ENCODE data around the gene ARHGAP15. TPM values are rescaled to one million over a fixed set of nuclear protein-coding genes. Genes with fewer than 3 reads are reported as not detected.

Gene ARHGAP15
- total and polyA plus RNA-seq, 4 donors = 3.8 to 17.9 (median 13.2) TPM

GRCh38 chr2:143440411-143441012 lies 311.3 kb downstream of the ARHGAP15 start (continued):
- TF ChIP-seq REST (IDR thresholded peaks at IDR 0.05) = no peak
- TF ChIP-seq SP1 (IDR thresholded peaks at IDR 0.05) = no peak
- TF ChIP-seq ZBTB33 (IDR thresholded peaks at IDR 0.05) = no peak
- TF ChIP-seq, protein P1, sequence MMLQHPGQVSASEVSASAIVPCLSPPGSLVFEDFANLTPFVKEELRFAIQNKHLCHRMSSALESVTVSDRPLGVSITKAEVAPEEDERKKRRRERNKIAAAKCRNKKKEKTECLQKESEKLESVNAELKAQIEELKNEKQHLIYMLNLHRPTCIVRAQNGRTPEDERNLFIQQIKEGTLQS (IDR thresholded peaks at IDR 0.05) = no peak
- TF ChIP-seq HNF4G (IDR thresholded peaks at IDR 0.05) = no peak
- TF ChIP-seq EGR1 (IDR thresholded peaks at IDR 0.05; ENCODE audit: low read depth in 2 of 2) = no peak

DNA sequence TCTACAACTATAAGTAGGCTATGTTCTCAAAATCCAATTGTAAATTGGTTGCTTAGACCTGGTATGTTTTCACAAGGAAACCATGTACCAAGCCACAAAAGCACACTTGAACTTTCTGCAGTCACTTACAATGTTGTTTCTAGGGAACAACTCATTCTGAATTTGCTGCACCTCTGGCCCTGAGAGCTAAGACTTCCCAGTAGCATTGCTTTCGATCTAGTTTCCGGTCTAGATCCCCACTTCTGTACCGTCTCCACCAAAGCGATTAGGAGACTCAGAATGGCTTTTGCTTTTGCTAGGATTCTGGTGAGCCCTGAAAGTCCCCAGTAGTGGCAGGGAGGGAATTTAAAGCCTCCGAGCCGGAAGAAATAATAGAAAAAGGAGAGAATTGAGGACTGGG lies 313.0 kb downstream of the ARHGAP15 start:
- no peaks in the 10 kb centered on the region for H3K27me3 ChIP-seq (ENCODE audit: control insufficient read depth in 4 of 4, insufficient read depth in 4 of 4, low read length in 3 of 4)
- no peaks in the 10 kb centered on the region for H3K4me1 ChIP-seq (ENCODE audit: control insufficient read depth in 4 of 4, insufficient read depth in 4 of 4, low read length in 3 of 4)
- no peak for TF ChIP-seq JUND (IDR thresholded peaks at IDR 0.05)
- TF ChIP-seq RAD21 (IDR thresholded peaks at IDR 0.05) = no peak
- TF ChIP-seq, protein P2, sequence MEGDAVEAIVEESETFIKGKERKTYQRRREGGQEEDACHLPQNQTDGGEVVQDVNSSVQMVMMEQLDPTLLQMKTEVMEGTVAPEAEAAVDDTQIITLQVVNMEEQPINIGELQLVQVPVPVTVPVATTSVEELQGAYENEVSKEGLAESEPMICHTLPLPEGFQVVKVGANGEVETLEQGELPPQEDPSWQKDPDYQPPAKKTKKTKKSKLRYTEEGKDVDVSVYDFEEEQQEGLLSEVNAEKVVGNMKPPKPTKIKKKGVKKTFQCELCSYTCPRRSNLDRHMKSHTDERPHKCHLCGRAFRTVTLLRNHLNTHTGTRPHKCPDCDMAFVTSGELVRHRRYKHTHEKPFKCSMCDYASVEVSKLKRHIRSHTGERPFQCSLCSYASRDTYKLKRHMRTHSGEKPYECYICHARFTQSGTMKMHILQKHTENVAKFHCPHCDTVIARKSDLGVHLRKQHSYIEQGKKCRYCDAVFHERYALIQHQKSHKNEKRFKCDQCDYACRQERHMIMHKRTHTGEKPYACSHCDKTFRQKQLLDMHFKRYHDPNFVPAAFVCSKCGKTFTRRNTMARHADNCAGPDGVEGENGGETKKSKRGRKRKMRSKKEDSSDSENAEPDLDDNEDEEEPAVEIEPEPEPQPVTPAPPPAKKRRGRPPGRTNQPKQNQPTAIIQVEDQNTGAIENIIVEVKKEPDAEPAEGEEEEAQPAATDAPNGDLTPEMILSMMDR (IDR thresholded peaks at IDR 0.05; ENCODE audit: low read depth, low read length, missing input control) = no peak
- H3K9ac ChIP-seq (ENCODE audit: low read depth in 1 of 2, low read length in 2 of 2) = no peak overlapping the region
- no peaks in the 10 kb centered on the region for H3K36me3 ChIP-seq (ENCODE audit: control insufficient read depth in 4 of 4, insufficient read depth in 3 of 4, low read depth in 1 of 4, low read length in 3 of 4)
- no peak overlapping the region for H3K27ac ChIP-seq (ENCODE audit: low read depth in 1 of 2, low read length in 2 of 2)
- H3K9me3 ChIP-seq (ENCODE audit: control insufficient read depth in 4 of 4, low read length in 3 of 4) = no peaks in the 10 kb centered on the region
- 87% methylated on average over 6 of the region's 6 CpGs for WGBS
- H3K4me3 ChIP-seq (ENCODE audit: low read depth in 1 of 3, low read length in 3 of 3) = no peak overlapping the region
- DNase-seq (ENCODE audit: low spot score) = no peak

- Histone ChIP-seq H3K4me1 (ENCODE audit: control insufficient read depth in 4 of 4, insufficient read depth in 4 of 4, low read length in 3 of 4) (no peaks in the 10 kb centered on the region), H3K27me3 (ENCODE audit: control insufficient read depth in 4 of 4, insufficient read depth in 4 of 4, low read length in 3 of 4) (no peaks in the 10 kb centered on the region), H3K27ac (ENCODE audit: low read depth in 1 of 2, low read length in 2 of 2) (no peak overlapping the region), H3K36me3 (ENCODE audit: control insufficient read depth in 4 of 4, insufficient read depth in 3 of 4, low read depth in 1 of 4, low read length in 3 of 4) (no peaks in the 10 kb centered on the region), H3K4me3 (ENCODE audit: low read depth in 1 of 3, low read length in 3 of 3) (no peak overlapping the region), H3K9ac (ENCODE audit: low read depth in 1 of 2, low read length in 2 of 2) (no peak overlapping the region), H3K9me3 (ENCODE audit: control insufficient read depth in 4 of 4, low read length in 3 of 4) (no peaks in the 10 kb centered on the region)
- WGBS = 79% methylated on average over 4 of the region's 4 CpGs
- DNase-seq (ENCODE audit: low spot score) = no peak
- no peak for TF ChIP-seq REST (IDR thresholded peaks at IDR 0.05)
- no peak for TF ChIP-seq HNF4G (IDR thresholded peaks at IDR 0.05)
- TF ChIP-seq RAD21 (IDR thresholded peaks at IDR 0.05) = no peak
- TF ChIP-seq NR2F2 (IDR thresholded peaks at IDR 0.05) = no peak
- no peak for TF ChIP-seq FOXA1 (IDR thresholded peaks at IDR 0.05)
- no peak for TF ChIP-seq SP1 (IDR thresholded peaks at IDR 0.05)
- TF ChIP-seq FOXA2 (IDR thresholded peaks at IDR 0.05) = no peak
- TF ChIP-seq ZBTB33 (IDR thresholded peaks at IDR 0.05) = no peak
- no peak for TF ChIP-seq HNF4A (conservative IDR thresholded peaks at IDR 0.05)
- TF ChIP-seq RXRA (IDR thresholded peaks at IDR 0.05) = no peak
- TF ChIP-seq, protein P1 (IDR thresholded peaks at IDR 0.05) = no peak
- TF ChIP-seq YY1 (IDR thresholded peaks at IDR 0.05) = no peak
Measured at GRCh38 chr2:143451642-143452281, 322.5 kb downstream of the ARHGAP15 start.

All from liver (tissue), 9 donors.